Adrenal gland (tissue), 12 donors: ENCODE data around the gene LARP4B. TPM values are rescaled to one million over a fixed set of nuclear protein-coding genes. Genes with fewer than 3 reads are reported as not detected.
A peak's percentile ranks its signal among the peaks of the same experiment; 100 is the strongest.

ENCODE experiments used
- DNase-seq, 7 donors: peaks; one replicate each; pipeline ENCODE4 v3.0.0-alpha.2; 2019 to 2020
- H3K27ac ChIP-seq, 5 donors: fragments of 200-600 bp; sonication (generic) in 4 of 5; 1 replicate in 3 of 5; 2 replicates in 2 of 5; pipeline versions ENCODE4 v1.5.1 to v1.8.0; 2016 to 2020; ENCODE audit warnings: mild to moderate bottlenecking in 1 of 5
- H3K27me3 ChIP-seq: fragments of 200-600 bp; 2 replicates; pipeline ENCODE4 v1.8.0; 2021
- H3K36me3 ChIP-seq, 2 donors: fragments of 200-600 bp; replicated peaks in 1 of 2; 1 replicate in 1 of 2; 2 replicates in 1 of 2; pipeline versions ENCODE4 v1.5.1 to v1.8.0; 2018 to 2022
- H3K4me1 ChIP-seq, 2 donors: fragments of 200-600 bp; replicated peaks in 1 of 2; 1 replicate in 1 of 2; 2 replicates in 1 of 2; pipeline versions ENCODE4 v1.5.1 to v1.8.0; 2018 to 2021
- H3K4me3 ChIP-seq, 4 donors: fragments of 200-600 bp; sonication (generic) in 3 of 4; one replicate each; pipeline ENCODE4 v1.5.1; 2016 to 2018
- H3K9me3 ChIP-seq, 3 donors: fragments of 200-600 bp; sonication (generic) in 1 of 3; replicated peaks in 1 of 3; 1 replicate in 2 of 3; 2 replicates in 1 of 3; pipeline versions ENCODE4 v1.5.1 to v1.8.0; 2016 to 2021
- POLR2A ChIP-seq, 2 donors: fragments of 450-650 bp; IDR thresholded peaks; one replicate each; pipeline ENCODE4 v1.6.1; 2017; ENCODE audit warnings: antibody characterized with exemption in 2 of 2, mild to moderate bottlenecking in 2 of 2, moderate library complexity in 1 of 2
- WGBS, 4 donors: extraction: QIAGEN DNeasy Blood & Tissue Kit in 2 of 4; methylation state at CpG; one replicate each; pipeline versions ENCODE4 v1.1.5 to v1.1.7; 2013 to 2017; 5-methylcytosine and 5-hydroxymethylcytosine counted together
- intact Hi-C, 2 donors: fragments of 100-400 bp; cut with DNase I; formaldehyde crosslinking; loops; one replicate each; pipeline versions ENCODE4 v1.14.1 to v1.15.0; 2022 to 2023
- polyA plus RNA-seq, 3 donors: library from polyadenylated mRNA; stranded (reverse); fragments of 200-250 nt in 2 of 3; fragments of 350-450 nt in 1 of 3; fragmentation: Illumina TruSeq in 1 of 3; extraction: RNeasy Lipid Tissue Mini Kit (QIAGEN cat#74804) in 1 of 3; gene quantifications; one replicate each; pipeline ENCODE4 v1.2.3, GENCODE V29; 2013 to 2014
- total RNA-seq, 9 donors: library from RNA; depleted of rRNA in 4 of 9; stranded (reverse); fragments of >200 nt in 4 of 9; fragments of 120-200 nt in 1 of 9; fragmentation: NEBNext Ultra II Directional in 1 of 9; extraction: Animal tissue kit (Norgen Biotek cat#: 25700) in 1 of 9; gene quantifications; one replicate each; pipeline versions ENCODE4 v1.1.0 to v1.2.4, GENCODE V29; 2013 to 2023
- TF ChIP-seq, protein P1 (sequence below), 6 experiments: fragments of 450-650 bp in 4 of 6; fragments of 200-600 bp in 2 of 6; sonication (generic) in 1 of 6; IDR thresholded peaks; 1 replicate in 5 of 6; 2 replicates in 1 of 6; pipeline versions ENCODE4 v1.5.1 to v1.8.0; 2016 to 2021; ENCODE audit warnings: antibody characterized with exemption in 6 of 6, mild to moderate bottlenecking in 2 of 6, moderate library complexity in 1 of 6
- donor health status: healthy with polysubstance abuse.
- donor health status: Bipolar disorder and iron deficiency.
- donor health status: DM: yes; HTN: yes; CAD: no.
- donor health status: DM: no; HTN: no; CAD: no.
- donor health status: DM: no; HTN: no; CAD: no.
- donor health status: DM: yes; HTN: yes; CAD: no.

LARP4B gene
- total and polyA plus RNA-seq, 12 donors = 17.2 to 145 (median 66.8) TPM

DNA sequence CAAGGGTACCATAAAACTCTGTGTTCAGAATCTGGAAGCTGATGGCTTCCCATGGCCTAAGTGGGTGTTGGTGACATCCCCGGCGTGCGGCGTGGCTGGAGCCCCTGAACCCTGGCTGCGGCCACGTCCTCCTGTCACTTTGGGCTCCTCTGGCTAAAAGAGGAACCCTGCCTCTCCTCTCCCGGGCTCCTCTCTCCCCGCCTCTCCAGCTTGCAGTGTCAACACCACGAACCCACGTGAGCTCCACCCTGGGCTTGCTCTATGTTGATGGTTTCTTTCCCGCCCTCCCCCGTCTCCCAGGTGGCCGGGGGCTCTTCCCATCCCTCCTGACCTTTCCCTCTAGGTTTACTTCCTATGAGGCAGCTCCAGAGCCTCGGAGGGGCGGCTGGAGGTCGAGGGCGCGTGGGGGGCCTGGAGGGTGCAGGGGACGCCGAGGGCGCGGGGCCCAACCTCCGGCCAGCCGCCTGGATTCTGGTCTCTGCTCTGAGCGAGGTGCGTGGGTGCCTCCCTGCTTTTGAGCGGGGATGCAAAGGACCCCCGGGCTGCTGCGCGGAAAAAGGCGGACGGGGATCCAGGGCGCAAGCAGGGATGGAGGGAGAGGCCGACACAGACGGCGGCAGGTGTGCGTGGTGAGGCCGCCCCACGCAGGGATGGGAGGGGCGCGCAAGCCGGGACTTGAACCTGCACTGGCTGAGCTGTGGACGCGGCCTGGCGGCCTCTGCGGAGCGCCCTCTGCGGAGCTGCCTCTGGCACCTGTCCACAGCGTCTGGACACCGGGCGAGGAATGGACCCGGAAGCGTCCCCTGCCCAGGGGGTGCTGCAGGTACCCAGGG, 126.5 kb downstream of the LARP4B start:
- peak in 2 of 7 donors; percentile 24 to 50 for DNase-seq
- intact Hi-C loops = no loop called here

DNA sequence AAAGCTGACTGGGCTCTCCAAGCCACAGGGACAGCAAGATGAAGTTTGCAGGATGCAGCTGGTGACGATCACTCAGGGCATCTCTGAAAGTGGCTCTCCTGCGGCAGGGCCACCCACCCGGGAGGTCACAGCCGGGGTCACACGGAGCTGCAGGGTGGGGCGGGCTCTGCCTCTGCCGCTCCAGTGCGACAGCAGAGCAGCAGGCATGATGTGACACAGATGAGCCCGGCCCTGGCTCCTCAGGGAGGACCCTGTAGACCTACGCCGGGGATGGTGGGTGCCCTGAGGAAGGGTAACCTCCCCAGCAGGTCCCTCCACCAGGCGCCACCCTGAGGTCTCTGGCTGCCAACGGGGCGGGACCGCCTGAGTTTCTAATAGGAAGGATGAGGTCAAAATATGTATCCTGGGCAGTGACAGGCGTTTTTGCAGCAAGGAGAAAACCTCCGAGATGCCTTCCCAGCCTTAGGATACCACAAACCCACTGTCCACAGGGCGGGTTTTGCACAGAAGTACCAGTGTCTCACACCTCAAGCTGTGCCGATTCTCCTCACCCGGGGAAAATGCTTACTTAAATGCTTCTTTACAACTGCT, 127.2 kb downstream of the LARP4B start:
- intact Hi-C loops = no loop called here
- H3K36me3 ChIP-seq = peaks cover 0 to 18% of the 10 kb centered on the region in 2 donors
- no peaks in the 10 kb centered on the region for H3K9me3 ChIP-seq
- 53 to 88% (median 57%) methylated on average over 6 to 20 of the region's 20 CpGs for WGBS, 4 donors
- H3K27ac ChIP-seq = no peak overlapping the region
- H3K4me1 ChIP-seq = peaks cover 5 to 10% of the 10 kb centered on the region in 2 donors
- TF ChIP-seq, protein P1, sequence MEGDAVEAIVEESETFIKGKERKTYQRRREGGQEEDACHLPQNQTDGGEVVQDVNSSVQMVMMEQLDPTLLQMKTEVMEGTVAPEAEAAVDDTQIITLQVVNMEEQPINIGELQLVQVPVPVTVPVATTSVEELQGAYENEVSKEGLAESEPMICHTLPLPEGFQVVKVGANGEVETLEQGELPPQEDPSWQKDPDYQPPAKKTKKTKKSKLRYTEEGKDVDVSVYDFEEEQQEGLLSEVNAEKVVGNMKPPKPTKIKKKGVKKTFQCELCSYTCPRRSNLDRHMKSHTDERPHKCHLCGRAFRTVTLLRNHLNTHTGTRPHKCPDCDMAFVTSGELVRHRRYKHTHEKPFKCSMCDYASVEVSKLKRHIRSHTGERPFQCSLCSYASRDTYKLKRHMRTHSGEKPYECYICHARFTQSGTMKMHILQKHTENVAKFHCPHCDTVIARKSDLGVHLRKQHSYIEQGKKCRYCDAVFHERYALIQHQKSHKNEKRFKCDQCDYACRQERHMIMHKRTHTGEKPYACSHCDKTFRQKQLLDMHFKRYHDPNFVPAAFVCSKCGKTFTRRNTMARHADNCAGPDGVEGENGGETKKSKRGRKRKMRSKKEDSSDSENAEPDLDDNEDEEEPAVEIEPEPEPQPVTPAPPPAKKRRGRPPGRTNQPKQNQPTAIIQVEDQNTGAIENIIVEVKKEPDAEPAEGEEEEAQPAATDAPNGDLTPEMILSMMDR (IDR thresholded peaks at IDR 0.05) = no peak
- DNase-seq = peak in 2 of 7 donors; percentile 27 to 53
- H3K27me3 ChIP-seq = no peaks in the 10 kb centered on the region
- no peak overlapping the region for H3K4me3 ChIP-seq

More for the DNA sequence above, 126.5 kb downstream of the LARP4B start:
- no peaks in the 10 kb centered on the region for H3K9me3 ChIP-seq
- H3K36me3 ChIP-seq = peaks cover 0 to 25% of the 10 kb centered on the region in 2 donors
- H3K27ac ChIP-seq = no peak overlapping the region
- H3K4me3 ChIP-seq = no peak overlapping the region
- TF ChIP-seq, protein P1 (IDR thresholded peaks at IDR 0.05) = no peak
- no peak for TF ChIP-seq POLR2A (IDR thresholded peaks at IDR 0.05)
- no peaks in the 10 kb centered on the region for H3K27me3 ChIP-seq
- WGBS, 4 donors = 85 to 90% (median 87%) methylated on average over 47 to 53 of the region's 53 CpGs
- peaks cover 5 to 10% of the 10 kb centered on the region in 2 donors for H3K4me1 ChIP-seq

DNA sequence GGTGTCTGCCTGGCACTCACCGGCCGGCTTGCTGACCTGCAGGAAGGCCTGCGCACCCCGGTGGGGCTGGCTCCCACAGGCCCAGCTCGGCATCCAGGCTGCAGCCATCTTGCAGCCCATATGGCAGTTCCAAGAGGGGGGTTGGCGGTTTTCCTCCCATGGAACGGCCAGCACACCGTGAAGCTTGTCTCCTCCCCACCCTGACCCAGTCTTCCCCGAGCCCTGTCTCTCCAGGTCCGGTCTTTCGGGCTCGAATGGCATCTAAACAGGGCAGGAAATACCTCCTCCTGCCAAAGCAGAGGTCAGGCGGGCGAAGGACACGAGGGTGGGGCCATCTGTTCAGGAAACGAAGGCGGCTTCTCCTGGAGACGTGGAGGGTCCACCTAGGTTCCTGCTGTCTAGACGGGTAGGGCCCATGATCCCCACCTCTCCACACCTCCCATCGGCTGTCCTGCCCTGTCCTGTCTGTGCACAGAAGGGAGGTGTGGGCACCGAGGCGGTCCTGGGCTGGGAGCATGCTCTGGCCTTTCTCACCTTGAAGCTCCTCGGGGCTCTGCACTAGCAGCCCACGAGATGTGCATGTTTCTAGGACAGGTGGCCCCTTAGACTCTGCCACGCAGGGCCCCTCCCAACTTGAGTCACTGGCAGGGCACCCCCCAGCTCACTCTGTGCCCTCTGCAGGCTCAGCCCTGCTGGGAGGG, 128.3 kb downstream of the LARP4B start:
- peak in 2 of 7 donors; percentile 27 to 51 for DNase-seq
- WGBS, 4 donors = 79 to 84% (median 82%) methylated on average over 15 to 25 of the region's 25 CpGs
- no peak overlapping the region for H3K27ac ChIP-seq
- H3K9me3 ChIP-seq = no peaks in the 10 kb centered on the region
- no peaks in the 10 kb centered on the region for H3K27me3 ChIP-seq
- no peak overlapping the region for H3K4me3 ChIP-seq
- TF ChIP-seq, protein P1 (IDR thresholded peaks at IDR 0.05) = no peak
- no peak for TF ChIP-seq POLR2A (IDR thresholded peaks at IDR 0.05)
- peaks cover 5 to 10% of the 10 kb centered on the region in 2 donors for H3K4me1 ChIP-seq
- intact Hi-C loops = no loop called here
- H3K36me3 ChIP-seq = peaks cover 0 to 13% of the 10 kb centered on the region in 2 donors

DNA sequence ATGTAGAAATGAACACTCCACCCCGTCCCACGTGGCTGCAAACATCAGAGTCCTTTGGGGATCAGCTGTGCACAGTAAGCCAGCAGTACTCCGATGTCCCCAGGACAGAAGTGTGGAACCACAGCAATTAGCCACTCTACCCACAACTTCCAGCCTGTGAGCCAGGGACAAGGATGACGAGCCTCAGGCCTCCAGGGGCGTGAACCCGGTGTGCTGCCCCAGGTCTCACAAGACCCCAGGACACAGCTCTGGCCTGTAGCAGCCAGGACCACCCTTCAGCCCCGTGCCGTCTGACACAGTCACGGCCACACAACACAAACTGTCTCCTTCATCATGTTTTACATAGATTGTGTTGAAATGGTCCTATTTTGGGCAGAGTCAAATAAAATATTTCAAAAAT, 129.0 kb downstream of the LARP4B start:
- DNase-seq = peak in 2 of 7 donors; percentile 18 to 48

More for the DNA sequence above, 129.0 kb downstream of the LARP4B start:
- Histone ChIP-seq H3K9me3 (no peaks in the 10 kb centered on the region), H3K36me3 (peaks cover 0 to 6% of the 10 kb centered on the region in 2 donors), H3K4me1 (peaks cover 5 to 10% of the 10 kb centered on the region in 2 donors), H3K4me3 (no peak overlapping the region), H3K27me3 (no peaks in the 10 kb centered on the region), H3K27ac (no peak overlapping the region)
- WGBS, 4 donors = 72 to 100% (median 83%) methylated on average over 2 to 9 of the region's 9 CpGs
- TF ChIP-seq, protein P1 (IDR thresholded peaks at IDR 0.05) = no peak
- no peak for TF ChIP-seq POLR2A (IDR thresholded peaks at IDR 0.05)
- intact Hi-C loops = no loop called here
